ENCODE measurements around the gene EFR3B. TPM values are rescaled to one million over a fixed set of nuclear protein-coding genes. Genes with fewer than 3 reads are reported as not detected.
A peak's percentile ranks its signal among the peaks of the same experiment; 100 is the strongest.

EFR3B gene
- total RNA-seq, 1 donor from 2014 or later: 17.2 TPM

GRCh38 chr2:25103287-25103871 is 61.5 kb downstream of the EFR3B start:
- Mint-ChIP-seq H3K27me3 (ENCODE audit: insufficient read depth, low read depth) (peaks cover 2% of the 10 kb centered on the region), H3K4me3 (no peak overlapping the region), H3K9me3 (no peaks in the 10 kb centered on the region), H3K4me1 (peaks cover 17% of the 10 kb centered on the region), H3K36me3 (peaks cover 29% of the 10 kb centered on the region), H3K27ac (no peak overlapping the region)
- Histone ChIP-seq H3K27me3 (no peaks in the 10 kb centered on the region), H3K4me2 (no peak overlapping the region), H3F3A (ENCODE audit: low read depth) (peaks cover 2% of the 10 kb centered on the region), H3K9me3 (ENCODE audit: low read depth) (no peaks in the 10 kb centered on the region), H3K79me2 (ENCODE audit: low read depth) (no peaks in the 10 kb centered on the region), H3K36me3 (no peaks in the 10 kb centered on the region), H3K4me1 (peaks cover 8% of the 10 kb centered on the region), H3K4me3 (no peak overlapping the region), H3K27ac (no peak overlapping the region), H2AFZ (replicated peaks) (no peak overlapping the region), H4K20me1 (ENCODE audit: low read depth) (peaks cover 8% of the 10 kb centered on the region), H3K9ac (no peak overlapping the region)
- TF ChIP-seq CTCF (IDR thresholded peaks at IDR 0.05) (no peak), EZH2 (IDR thresholded peaks at IDR 0.05) (no peak), EZH2phosphoT487 (IDR thresholded peaks at IDR 0.05) (no peak)
- no peak for DNase-seq (ENCODE audit: low spot score)

GRCh38 chr2:25104736-25105135 is 62.9 kb downstream of the EFR3B start:
- H3K4me3 Mint-ChIP-seq: no peak overlapping the region
- H3K4me1 Mint-ChIP-seq: peaks cover 10% of the 10 kb centered on the region

GRCh38 chr2:25105336-25106085 is 63.6 kb downstream of the EFR3B start:
- no peaks in the 10 kb centered on the region for H3K9me3 ChIP-seq (ENCODE audit: low read depth)
- Mint-ChIP-seq H3K9me3 (no peaks in the 10 kb centered on the region), H3K36me3 (peaks cover 20% of the 10 kb centered on the region), H3K27ac (peak overlapping the region; percentile 47), H3K27me3 (ENCODE audit: insufficient read depth, low read depth) (no peaks in the 10 kb centered on the region), H3K4me1 (peaks cover 10% of the 10 kb centered on the region), H3K4me3 (no peak overlapping the region)
- H3K4me3 ChIP-seq: no peak overlapping the region
- H3K9ac ChIP-seq: no peak overlapping the region
- TF ChIP-seq CTCF (IDR thresholded peaks at IDR 0.05) (no peak), EZH2phosphoT487 (IDR thresholded peaks at IDR 0.05) (no peak), EZH2 (IDR thresholded peaks at IDR 0.05) (no peak)
- H3F3A ChIP-seq (ENCODE audit: low read depth): no peaks in the 10 kb centered on the region
- no peak overlapping the region for H2AFZ ChIP-seq (replicated peaks)
- no peaks in the 10 kb centered on the region for H3K36me3 ChIP-seq
- H3K4me2 ChIP-seq: no peak overlapping the region
- DNase-seq (ENCODE audit: low spot score): no peak
- no peaks in the 10 kb centered on the region for H3K4me1 ChIP-seq
- no peaks in the 10 kb centered on the region for H4K20me1 ChIP-seq (ENCODE audit: low read depth)
- H3K27ac ChIP-seq: no peak overlapping the region
- no peaks in the 10 kb centered on the region for H3K79me2 ChIP-seq (ENCODE audit: low read depth)
- H3K27me3 ChIP-seq: no peaks in the 10 kb centered on the region

More at GRCh38 chr2:25104736-25105135, 62.9 kb downstream of the EFR3B start:
- Histone ChIP-seq H4K20me1 (ENCODE audit: low read depth) (no peaks in the 10 kb centered on the region), H3K4me2 (no peak overlapping the region), H3K79me2 (ENCODE audit: low read depth) (no peaks in the 10 kb centered on the region), H3F3A (ENCODE audit: low read depth) (no peaks in the 10 kb centered on the region), H3K9me3 (ENCODE audit: low read depth) (no peaks in the 10 kb centered on the region), H3K36me3 (no peaks in the 10 kb centered on the region), H3K27ac (no peak overlapping the region), H3K9ac (no peak overlapping the region), H3K27me3 (no peaks in the 10 kb centered on the region), H3K4me1 (no peaks in the 10 kb centered on the region), H2AFZ (replicated peaks) (no peak overlapping the region), H3K4me3 (no peak overlapping the region)
- peaks cover 2% of the 10 kb centered on the region for H3K27me3 Mint-ChIP-seq (ENCODE audit: insufficient read depth, low read depth)
- H3K27ac Mint-ChIP-seq: no peak overlapping the region
- no peaks in the 10 kb centered on the region for H3K9me3 Mint-ChIP-seq
- H3K36me3 Mint-ChIP-seq: peaks cover 23% of the 10 kb centered on the region
- no peak for DNase-seq (ENCODE audit: low spot score)
- TF ChIP-seq CTCF (IDR thresholded peaks at IDR 0.05) (no peak), EZH2phosphoT487 (IDR thresholded peaks at IDR 0.05) (no peak), EZH2 (IDR thresholded peaks at IDR 0.05) (no peak)

All from neural progenitor cell (in vitro differentiated cells).